Posterior cingulate gyrus (tissue), 11 donors: Measurements from ENCODE around the gene TFB2M.
"Not testable (repeated sequence)": the region's sequence is repeated elsewhere in the genome, so short reads cannot be mapped to it uniquely, and the experiment has no call there.

Experiments
- DNase-seq, 10 donors: peaks; one replicate each; pipeline versions ENCODE4 v3.0.0 to v3.0.0-alpha.2; 2020 to 2021; ENCODE audit warnings: mixed read lengths in 3 of 10
- intact Hi-C: fragments of 100-400 bp; cut with DNase I; formaldehyde crosslinking; loops from one replicate; pipeline ENCODE4 v1.15.1; 2023

The TFB2M gene

DNA sequence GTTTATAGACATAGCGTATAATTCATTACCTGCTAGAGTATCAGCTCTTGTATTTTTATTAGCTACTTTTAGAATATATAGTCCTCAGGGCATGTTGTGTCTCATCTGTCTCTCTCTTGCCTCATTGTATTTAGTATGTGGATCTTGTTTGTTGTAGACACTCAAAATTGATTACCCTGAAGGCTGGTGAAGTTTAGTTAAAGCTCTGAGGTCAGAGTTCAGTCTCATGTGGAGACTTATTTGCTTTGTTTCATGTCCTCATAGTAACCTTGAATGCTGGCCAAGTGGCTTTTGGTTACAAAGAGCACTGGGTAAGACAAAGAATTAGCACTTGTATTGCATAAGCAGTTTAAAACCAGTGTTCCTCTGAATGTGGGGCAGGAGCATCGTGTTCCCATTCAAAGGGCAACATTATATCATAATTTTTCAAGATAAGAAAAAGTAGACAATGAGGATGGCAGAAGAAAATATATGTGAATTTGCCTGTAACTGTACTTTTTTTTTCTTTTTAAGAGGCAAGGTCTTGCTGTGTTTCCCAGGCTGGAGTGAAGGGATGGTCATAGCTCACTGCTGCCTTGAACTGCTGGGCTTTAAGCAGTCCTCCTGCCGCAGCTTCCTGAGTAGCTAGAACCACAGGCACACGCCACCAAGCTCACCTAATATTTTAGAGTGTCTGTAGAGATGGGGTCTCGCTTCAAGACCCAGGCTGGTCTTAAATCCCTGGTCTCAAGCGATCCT lies 17.6 kb upstream of the TFB2M start:
- DNase-seq, result no peak
- intact Hi-C loops, result no loop called here

GRCh38 chr1:246583056-246583440 lies 17.0 kb upstream of the TFB2M start:
- no peak for DNase-seq
- intact Hi-C loops, result no loop called here

DNA sequence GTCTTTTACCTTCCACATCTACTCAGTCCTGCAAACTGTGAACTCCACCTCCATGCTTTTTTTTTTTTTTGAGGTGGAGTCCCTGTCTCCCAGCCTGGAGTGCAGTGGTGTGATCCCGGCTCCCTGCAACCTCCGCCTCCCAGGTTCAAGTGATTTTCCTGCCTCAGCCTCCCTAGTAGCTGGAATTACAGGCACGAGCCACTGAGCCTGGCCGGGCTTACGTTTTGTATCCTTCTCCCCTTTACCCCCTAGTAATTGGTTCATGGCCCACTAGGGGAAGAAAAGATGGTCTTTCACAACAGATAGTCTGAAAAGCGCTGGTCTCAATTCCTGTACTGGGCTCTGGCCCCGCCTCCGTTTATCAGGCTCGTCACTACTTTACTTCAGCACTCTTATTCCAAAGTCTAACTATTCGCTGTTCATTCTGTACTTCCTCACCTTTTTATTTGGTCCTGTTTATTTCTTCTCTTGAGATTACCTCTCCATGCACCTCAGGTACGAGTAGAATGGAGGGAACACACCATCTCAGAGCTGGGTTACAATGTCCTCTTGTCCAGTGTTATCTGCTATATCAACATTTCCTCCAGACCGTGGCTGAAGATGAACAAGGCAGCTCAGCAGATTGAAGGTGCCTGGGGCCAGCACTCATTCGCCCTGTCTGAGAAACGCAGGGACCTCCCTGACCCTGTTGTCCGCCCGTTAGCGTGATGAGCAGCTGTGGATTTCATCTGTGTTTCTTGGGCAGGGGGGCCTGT lies 16.4 kb upstream of the TFB2M start:
- intact Hi-C loops, result no loop called here
- DNase-seq, result no peak

- no peak for DNase-seq
- intact Hi-C loops, result no loop called here
These were observed 14.7 kb upstream of the TFB2M start for GRCh38 chr1:246580497-246581370.

GRCh38 chr1:246579818-246580217 lies 13.8 kb upstream of the TFB2M start:
- no peak for DNase-seq
- intact Hi-C loops, result no loop called here

GRCh38 chr1:246577720-246578106 lies 11.7 kb upstream of the TFB2M start:
- intact Hi-C loops, result no loop called here
- DNase-seq, result no peak

- DNase-seq, result no peak
- intact Hi-C loops, result no loop called here
These were observed 11.1 kb upstream of the TFB2M start for GRCh38 chr1:246577082-246577719.

GRCh38 chr1:246576709-246577032 lies 10.6 kb upstream of the TFB2M start:
- no peak for DNase-seq
- intact Hi-C loops, result no loop called here

- DNase-seq, result no peak
- intact Hi-C loops, result no loop called here
These were observed 7.4 kb upstream of the TFB2M start for GRCh38 chr1:246573491-246573890.

DNA sequence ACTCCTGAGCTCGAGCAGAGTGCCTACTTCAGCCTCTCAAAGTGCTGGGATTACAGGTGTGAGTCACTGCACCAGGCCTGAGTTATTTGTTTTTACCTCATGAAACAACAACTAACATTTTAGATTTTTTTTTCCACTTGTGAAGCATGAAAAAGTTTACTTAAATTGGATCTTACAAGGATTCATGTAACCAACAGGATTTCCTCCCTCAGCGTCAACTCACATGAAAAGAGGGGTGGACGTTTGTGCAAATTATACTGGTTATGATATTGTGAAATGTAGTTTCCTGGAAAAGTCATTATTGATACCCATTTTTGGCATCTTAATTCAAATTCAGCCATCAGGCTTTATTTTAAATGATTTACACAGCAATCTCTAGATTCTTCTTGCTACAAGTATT lies 6.7 kb upstream of the TFB2M start:
- intact Hi-C loops, result no loop called here
- DNase-seq, result no peak

DNA sequence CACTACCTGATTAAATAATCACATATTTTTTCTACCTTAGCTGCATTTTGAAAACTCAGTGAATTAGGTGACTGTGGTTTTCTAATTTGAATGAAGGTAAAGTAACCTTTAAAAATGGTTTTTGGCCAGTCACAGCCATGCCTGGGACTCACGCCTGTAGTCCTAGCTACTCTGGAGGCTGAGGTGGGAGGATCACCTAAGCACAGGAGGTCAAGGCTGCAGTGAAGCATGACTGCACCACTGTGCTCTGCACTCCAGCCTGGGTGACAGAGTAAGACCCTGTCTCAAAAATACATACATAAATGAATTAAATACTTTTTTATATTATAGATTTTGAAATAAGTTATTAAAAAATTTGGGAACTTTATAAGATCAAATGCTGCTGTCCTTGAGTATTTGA lies 5.9 kb upstream of the TFB2M start:
- intact Hi-C loops, result no loop called here
- no peak for DNase-seq

GRCh38 chr1:246571309-246571708 lies 5.2 kb upstream of the TFB2M start:
- intact Hi-C loops, result not testable (repeated sequence)

DNA sequence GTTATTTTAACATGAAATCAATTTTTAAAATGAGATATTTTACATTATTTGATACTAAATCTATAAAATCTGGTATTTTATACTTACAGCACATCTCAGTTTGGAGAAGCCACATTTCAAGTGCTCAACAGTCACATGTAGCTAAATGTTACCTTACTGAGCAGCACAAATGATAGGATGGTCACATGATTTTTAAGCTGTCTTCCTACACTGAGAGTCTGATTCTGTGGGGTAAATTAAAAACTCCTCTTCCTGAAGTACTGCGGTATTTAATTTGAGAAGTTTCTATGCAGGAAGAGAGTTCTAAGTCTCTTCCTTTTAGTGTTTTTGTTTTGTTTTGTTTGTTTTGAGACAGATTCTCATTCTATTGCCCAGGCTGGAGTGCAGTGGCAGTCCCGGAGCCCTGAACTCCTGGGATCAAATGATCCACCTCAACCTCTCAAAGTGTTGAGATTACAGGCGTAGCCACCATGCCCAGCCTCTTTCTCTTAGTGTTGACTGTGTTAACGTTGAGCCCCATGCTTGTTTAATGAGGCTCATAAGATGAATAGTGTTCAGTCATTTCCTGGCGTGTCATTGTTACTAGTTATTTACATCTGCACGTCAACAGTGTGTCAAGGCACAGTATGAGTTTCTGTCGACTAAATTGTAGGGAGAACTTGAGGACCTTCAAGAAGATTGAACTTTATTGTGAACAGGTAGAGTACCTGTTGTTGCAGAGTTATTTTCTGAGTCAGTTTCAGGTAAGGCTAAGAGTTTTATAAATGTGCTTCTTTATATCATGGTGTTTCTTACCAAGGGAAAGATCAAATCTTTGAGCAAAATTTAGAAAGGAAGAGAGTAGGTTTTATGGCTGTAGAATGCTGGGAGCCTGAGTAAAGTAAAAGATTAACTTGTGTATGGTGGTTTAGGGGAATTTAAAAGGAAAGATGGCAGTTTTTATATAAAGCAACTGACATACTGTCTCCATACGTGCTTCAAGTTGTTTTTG lies 3.5 kb upstream of the TFB2M start:
- intact Hi-C loops, result loop anchor here (5.0 to 10.0 kb wide), 4 partner anchors 62 to 1705 kb away; partner anchors contain the start of genes HNRNPU, SCCPDH and SMYD3
- no peak for DNase-seq

More at GRCh38 chr1:246571309-246571708, 5.2 kb upstream of the TFB2M start:
- not testable (repeated sequence) for DNase-seq

- DNase-seq, result no peak
- intact Hi-C loops, result loop anchor here (5.0 to 10.0 kb wide), 4 partner anchors 60 to 1703 kb away; partner anchors contain the start of genes HNRNPU, SCCPDH and SMYD3
These were observed 1.7 kb upstream of the TFB2M start for GRCh38 chr1:246567646-246568235.

DNA sequence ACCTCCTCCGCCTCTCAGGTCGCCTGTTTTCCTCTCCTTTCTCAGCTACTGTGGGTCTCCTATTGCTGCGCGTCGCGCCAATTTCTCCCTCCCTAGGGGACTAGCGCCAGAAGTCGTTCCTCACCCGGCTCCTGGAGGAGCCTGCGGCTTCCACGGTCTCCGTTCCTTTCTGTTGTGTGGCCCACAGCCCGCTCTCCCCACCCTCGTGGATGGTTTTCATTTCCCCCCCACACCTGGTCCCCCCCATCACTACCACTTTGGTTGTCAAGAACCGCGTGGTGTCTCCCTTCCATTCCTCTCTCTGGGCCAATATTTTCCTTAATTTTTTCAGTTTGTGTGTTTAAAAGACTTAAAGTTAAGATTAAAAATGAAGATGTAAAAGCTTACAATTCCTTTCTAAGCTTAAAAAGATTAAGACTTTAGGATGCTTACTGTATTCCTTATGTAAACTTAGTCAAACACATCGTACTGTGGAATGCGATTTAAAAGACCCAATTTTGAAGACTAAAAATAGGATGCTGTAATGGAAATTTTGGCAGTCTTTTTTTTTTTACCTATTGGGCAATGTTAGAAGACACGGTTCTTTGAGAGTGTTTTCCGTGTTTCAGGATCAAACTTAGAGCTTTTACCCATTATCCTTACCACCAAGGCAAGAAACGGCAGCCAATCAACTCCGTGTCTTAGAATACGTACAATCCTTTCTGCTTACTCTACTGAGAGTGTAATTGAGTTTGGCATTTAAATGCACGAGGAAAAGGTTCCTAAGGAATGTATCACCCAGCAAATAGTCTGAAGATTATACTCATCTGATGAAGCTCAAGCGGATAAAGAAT lies 968 bp upstream of the TFB2M start:
- intact Hi-C loops, result loop anchor here (5.0 to 10.0 kb wide), 4 partner anchors 60 to 1702 kb away; partner anchors contain the start of genes HNRNPU, SCCPDH and SMYD3
- peak in 1 of 10 donors; percentile 35 for DNase-seq

DNA sequence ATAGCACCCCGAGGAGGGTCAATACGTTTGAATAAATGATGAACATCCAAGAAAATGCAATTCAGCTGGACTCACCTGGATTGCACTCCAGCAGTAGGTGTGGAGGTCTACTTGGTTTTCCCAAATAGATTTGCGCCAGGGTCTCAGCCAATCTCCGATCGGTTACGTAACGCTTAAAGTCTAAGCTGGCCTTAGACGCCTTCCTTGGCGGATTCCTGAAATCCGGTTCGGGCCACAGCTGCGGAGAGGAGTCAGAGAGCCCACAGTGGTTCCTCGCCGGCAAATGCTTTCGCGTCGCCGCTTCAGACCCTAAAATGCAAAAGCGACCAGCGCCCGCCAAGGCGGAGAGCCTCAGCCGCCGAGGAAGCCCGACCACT lies 322 bp downstream of the TFB2M start:
- intact Hi-C loops, result loop anchor here (5.0 to 10.0 kb wide), 4 partner anchors 58 to 1701 kb away; partner anchors contain the start of genes HNRNPU, SCCPDH and SMYD3
- no peak for DNase-seq

- DNase-seq, result no peak
- intact Hi-C loops, result loop anchor here (5.0 to 10.0 kb wide), 4 partner anchors 58 to 1700 kb away; partner anchors contain the start of genes HNRNPU, SCCPDH and SMYD3
These were observed 966 bp downstream of the TFB2M start for GRCh38 chr1:246564839-246565750.
